HG03135 (cell line): Measurements from ENCODE around the gene ILF3.
"Not testable (repeated sequence)": the region's sequence is repeated elsewhere in the genome, so short reads cannot be mapped to it uniquely, and the experiment has no call there.

ENCODE experiments used
- ATAC-seq: cut with Tn5 transposase; IDR thresholded peaks from one replicate; pipeline ENCODE4 v1.9.1; 2021; ENCODE audit warnings: mild to moderate bottlenecking, moderate library complexity; ENCODE audit not compliant: unreplicated experiment

The ILF3 gene

GRCh38 chr19:10642473-10643171 is 11.5 kb upstream of the ILF3 start:
- no peak for ATAC-seq

GRCh38 chr19:10643172-10643967 is 10.8 kb upstream of the ILF3 start:
- no peak for ATAC-seq

GRCh38 chr19:10643968-10644259 is 10.2 kb upstream of the ILF3 start:
- no peak for ATAC-seq

- no peak for ATAC-seq
Measured at GRCh38 chr19:10644260-10645007, 9.7 kb upstream of the ILF3 start.

- ATAC-seq: no peak
Measured at GRCh38 chr19:10646456-10647159, 7.5 kb upstream of the ILF3 start.

GRCh38 chr19:10648360-10648759 is 5.8 kb upstream of the ILF3 start:
- ATAC-seq: no peak

- ATAC-seq: no peak
Measured at GRCh38 chr19:10651851-10652250, 2.3 kb upstream of the ILF3 start.

- ATAC-seq: no peak
Measured at GRCh38 chr19:10653482-10653731, 739 bp upstream of the ILF3 start.

- no peak for ATAC-seq
Measured at GRCh38 chr19:10654610-10655456, 687 bp downstream of the ILF3 start.

- no peak for ATAC-seq
Measured at GRCh38 chr19:10655457-10656312, 1.5 kb downstream of the ILF3 start.

GRCh38 chr19:10660346-10660745 is 6.2 kb downstream of the ILF3 start:
- no peak for ATAC-seq

- ATAC-seq: no peak
Measured at GRCh38 chr19:10661946-10662345, 7.8 kb downstream of the ILF3 start.

- ATAC-seq: no peak
Measured at GRCh38 chr19:10662384-10663251, 8.5 kb downstream of the ILF3 start.

- ATAC-seq: not testable (repeated sequence)
Measured at GRCh38 chr19:10663252-10663563, 9.1 kb downstream of the ILF3 start.

GRCh38 chr19:10667867-10668266 is 13.7 kb downstream of the ILF3 start:
- no peak for ATAC-seq

- no peak for ATAC-seq
Measured at GRCh38 chr19:10669246-10669645, 15.1 kb downstream of the ILF3 start.

- no peak for ATAC-seq
Measured at GRCh38 chr19:10670182-10670581, 16.0 kb downstream of the ILF3 start.

GRCh38 chr19:10670876-10671804 is 17.0 kb downstream of the ILF3 start:
- ATAC-seq: no peak
